Panc1 (cell line): Measurements from ENCODE around the gene VWA2. TPM values are rescaled to one million over a fixed set of nuclear protein-coding genes. Genes with fewer than 3 reads are reported as not detected.

Experiments used
- ATAC-seq: fragments of 200-7000 bp; cut with Tn5 transposase; 2 replicates; pipeline ENCODE4 v1.9.1; 2020; ENCODE audit warnings: mild to moderate bottlenecking, moderate library complexity
- BruUV-seq: library from RNA; stranded (reverse); fragments of 400-500 nt; replicated peaks from 2 replicates; lab custom pipeline; 2021; lab: Mats Ljungman, UMichigan
- CTCF ChIA-PET: fragments of 300-600 bp; sonication (Branson Sonifier 250); formaldehyde crosslinking; loops from one replicate; lab custom pipeline; 2022; ENCODE audit warnings: antibody characterized with exemption; lab: Charles Lee
- POLR2A ChIA-PET: fragments of 300-600 bp; sonication (Branson Sonifier 250); formaldehyde crosslinking; loops from one replicate; lab custom pipeline; 2022; ENCODE audit warnings: antibody characterized with exemption; lab: Charles Lee
- DNase-seq: peaks from one replicate; pipeline ENCODE4 v3.0.0-alpha.2; 2010; ENCODE audit warnings: low read depth, low spot score
- H3K27ac ChIP-seq: 2 replicates; pipeline ENCODE4 v1.5.1; 2011; ENCODE audit warnings: mild to moderate bottlenecking, low read length, inconsistent platforms
- H3K27me3 ChIP-seq: fragments of 200-500 bp; sonication (Bioruptor generic); 2 replicates; pipeline ENCODE4 v1.6.0; 2014; ENCODE audit warnings: low read length, inconsistent platforms; ENCODE audit not compliant: control insufficient read depth, insufficient read depth
- H3K36me3 ChIP-seq: fragments of 200-500 bp; sonication (Bioruptor generic); 2 replicates; pipeline ENCODE4 v1.5.1; 2014; ENCODE audit warnings: inconsistent platforms, mild to moderate bottlenecking, low read length, moderate library complexity; ENCODE audit not compliant: control insufficient read depth, insufficient read depth
- H3K4me1 ChIP-seq: 2 replicates; pipeline ENCODE4 v1.5.1; 2011; ENCODE audit warnings: inconsistent platforms, mild to moderate bottlenecking, low read length, moderate library complexity; ENCODE audit not compliant: control insufficient read depth, insufficient read depth
- H3K4me3 ChIP-seq, 2 experiments: 2 replicates each; pipeline ENCODE4 v1.5.1; 2011 to 2012; ENCODE audit warnings: low read depth in 2 of 2, low read length in 2 of 2, mild to moderate bottlenecking in 2 of 2, inconsistent platforms in 1 of 2, moderate library complexity in 1 of 2
- H3K9me3 ChIP-seq: fragments of 200-500 bp; sonication (Bioruptor generic); 2 replicates; pipeline ENCODE4 v1.5.1; 2014; ENCODE audit warnings: low read depth, mild to moderate bottlenecking, inconsistent platforms, low read length, moderate library complexity; ENCODE audit not compliant: control insufficient read depth, insufficient read depth
- POLR2AphosphoS5 ChIP-seq: IDR thresholded peaks from 2 replicates; pipeline ENCODE4 v1.6.1; 2012; ENCODE audit warnings: mild to moderate bottlenecking, low read depth, low read length, moderate library complexity
- SIN3A ChIP-seq: IDR thresholded peaks from 2 replicates; pipeline ENCODE4 v1.6.1; 2012; ENCODE audit warnings: low read depth, mild to moderate bottlenecking, low read length, moderate library complexity, borderline replicate concordance; ENCODE audit not compliant: insufficient read depth
- TCF7L2 ChIP-seq: IDR thresholded peaks from 2 replicates; pipeline ENCODE4 v1.6.1; 2011; ENCODE audit warnings: mild to moderate bottlenecking, low read depth, low read length, inconsistent platforms
- in situ Hi-C: cut with HindIII; loops from 2 replicates; pipeline ENCODE4 v1.10.0; 2016; ENCODE audit warnings: low sequenced_read_pairs, low pct_unique_long_range_greater_than_20kb
- intact Hi-C: fragments of 100-400 bp; cut with micrococcal nuclease; formaldehyde crosslinking; loops from one replicate; pipeline ENCODE4 v1.10.0; 2022; ENCODE audit not compliant: unreplicated experiment
- total RNA-seq: library from RNA; stranded (reverse); gene quantifications from one replicate; pipeline ENCODE4 v1.2.1, GENCODE V29; 2021; ENCODE audit not compliant: unreplicated experiment
- TF ChIP-seq, protein P1 (sequence below), 2 experiments: IDR thresholded peaks; 2 replicates each; pipeline ENCODE4 v1.6.1; 2011 to 2012; ENCODE audit warnings: low read depth in 2 of 2, control low read depth in 1 of 2, low read length in 1 of 2, mild to moderate bottlenecking in 1 of 2, moderate library complexity in 1 of 2; ENCODE audit not compliant: insufficient read depth in 1 of 2
- TF ChIP-seq, protein P2 (sequence below): fragments of 450-650 bp; IDR thresholded peaks from 2 replicates; pipeline ENCODE4 v1.5.1; 2017; ENCODE audit warnings: mild to moderate bottlenecking

The VWA2 gene
- total RNA-seq, 1 experiment from 2014 or later, result 0.77 TPM

DNA sequence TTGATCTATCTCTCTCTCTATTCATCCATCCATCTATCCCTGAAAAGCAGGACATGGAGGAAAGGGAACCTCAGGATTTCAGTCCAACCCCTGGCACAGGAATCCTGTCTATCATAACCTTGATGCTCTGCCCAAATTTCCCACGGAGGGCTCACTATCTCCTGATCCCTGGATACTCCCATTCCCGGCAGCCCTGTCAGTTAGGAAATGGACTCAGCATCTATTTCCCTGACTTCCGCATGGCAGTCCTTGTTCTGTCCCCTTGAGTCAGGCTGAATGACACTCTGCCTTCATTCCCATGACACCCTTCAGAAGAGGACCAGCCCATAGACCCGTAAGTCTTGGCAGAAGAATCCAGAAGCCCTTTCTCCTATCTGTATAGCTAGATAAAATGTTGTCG lies 77.7 kb downstream of the VWA2 start:
- TF ChIP-seq, protein P1, sequence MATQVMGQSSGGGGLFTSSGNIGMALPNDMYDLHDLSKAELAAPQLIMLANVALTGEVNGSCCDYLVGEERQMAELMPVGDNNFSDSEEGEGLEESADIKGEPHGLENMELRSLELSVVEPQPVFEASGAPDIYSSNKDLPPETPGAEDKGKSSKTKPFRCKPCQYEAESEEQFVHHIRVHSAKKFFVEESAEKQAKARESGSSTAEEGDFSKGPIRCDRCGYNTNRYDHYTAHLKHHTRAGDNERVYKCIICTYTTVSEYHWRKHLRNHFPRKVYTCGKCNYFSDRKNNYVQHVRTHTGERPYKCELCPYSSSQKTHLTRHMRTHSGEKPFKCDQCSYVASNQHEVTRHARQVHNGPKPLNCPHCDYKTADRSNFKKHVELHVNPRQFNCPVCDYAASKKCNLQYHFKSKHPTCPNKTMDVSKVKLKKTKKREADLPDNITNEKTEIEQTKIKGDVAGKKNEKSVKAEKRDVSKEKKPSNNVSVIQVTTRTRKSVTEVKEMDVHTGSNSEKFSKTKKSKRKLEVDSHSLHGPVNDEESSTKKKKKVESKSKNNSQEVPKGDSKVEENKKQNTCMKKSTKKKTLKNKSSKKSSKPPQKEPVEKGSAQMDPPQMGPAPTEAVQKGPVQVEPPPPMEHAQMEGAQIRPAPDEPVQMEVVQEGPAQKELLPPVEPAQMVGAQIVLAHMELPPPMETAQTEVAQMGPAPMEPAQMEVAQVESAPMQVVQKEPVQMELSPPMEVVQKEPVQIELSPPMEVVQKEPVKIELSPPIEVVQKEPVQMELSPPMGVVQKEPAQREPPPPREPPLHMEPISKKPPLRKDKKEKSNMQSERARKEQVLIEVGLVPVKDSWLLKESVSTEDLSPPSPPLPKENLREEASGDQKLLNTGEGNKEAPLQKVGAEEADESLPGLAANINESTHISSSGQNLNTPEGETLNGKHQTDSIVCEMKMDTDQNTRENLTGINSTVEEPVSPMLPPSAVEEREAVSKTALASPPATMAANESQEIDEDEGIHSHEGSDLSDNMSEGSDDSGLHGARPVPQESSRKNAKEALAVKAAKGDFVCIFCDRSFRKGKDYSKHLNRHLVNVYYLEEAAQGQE (IDR thresholded peaks at IDR 0.05; ENCODE audit: insufficient read depth in 1 of 2, low read depth in 2 of 2, low read length in 1 of 2), result no peak
- TF ChIP-seq SIN3A, result no peak
- TF ChIP-seq POLR2AphosphoS5, result no peak
- TF ChIP-seq, protein P2, sequence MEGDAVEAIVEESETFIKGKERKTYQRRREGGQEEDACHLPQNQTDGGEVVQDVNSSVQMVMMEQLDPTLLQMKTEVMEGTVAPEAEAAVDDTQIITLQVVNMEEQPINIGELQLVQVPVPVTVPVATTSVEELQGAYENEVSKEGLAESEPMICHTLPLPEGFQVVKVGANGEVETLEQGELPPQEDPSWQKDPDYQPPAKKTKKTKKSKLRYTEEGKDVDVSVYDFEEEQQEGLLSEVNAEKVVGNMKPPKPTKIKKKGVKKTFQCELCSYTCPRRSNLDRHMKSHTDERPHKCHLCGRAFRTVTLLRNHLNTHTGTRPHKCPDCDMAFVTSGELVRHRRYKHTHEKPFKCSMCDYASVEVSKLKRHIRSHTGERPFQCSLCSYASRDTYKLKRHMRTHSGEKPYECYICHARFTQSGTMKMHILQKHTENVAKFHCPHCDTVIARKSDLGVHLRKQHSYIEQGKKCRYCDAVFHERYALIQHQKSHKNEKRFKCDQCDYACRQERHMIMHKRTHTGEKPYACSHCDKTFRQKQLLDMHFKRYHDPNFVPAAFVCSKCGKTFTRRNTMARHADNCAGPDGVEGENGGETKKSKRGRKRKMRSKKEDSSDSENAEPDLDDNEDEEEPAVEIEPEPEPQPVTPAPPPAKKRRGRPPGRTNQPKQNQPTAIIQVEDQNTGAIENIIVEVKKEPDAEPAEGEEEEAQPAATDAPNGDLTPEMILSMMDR, result no peak
- TF ChIP-seq TCF7L2, result no peak
- Histone ChIP-seq H3K27me3 (no peaks in the 10 kb centered on the region), H3K36me3 (peaks cover 2% of the 10 kb centered on the region; the same call in 1 of the 2 replicates), H3K9me3 (no peaks in the 10 kb centered on the region), H3K27ac (no peak overlapping the region; the same call in 1 of the 2 replicates), H3K4me3 (no peak overlapping the region), H3K4me1 (no peaks in the 10 kb centered on the region; the same call in 1 of the 2 replicates)
- intact Hi-C loops, result no loop called here
- in situ Hi-C loops, result no loop called here
- ChIA-PET CTCF (no interaction called here), POLR2A (no interaction called here)
- no TSS peak for BruUV-seq
- DNase-seq, result no peak
- ATAC-seq, result no peak

DNA sequence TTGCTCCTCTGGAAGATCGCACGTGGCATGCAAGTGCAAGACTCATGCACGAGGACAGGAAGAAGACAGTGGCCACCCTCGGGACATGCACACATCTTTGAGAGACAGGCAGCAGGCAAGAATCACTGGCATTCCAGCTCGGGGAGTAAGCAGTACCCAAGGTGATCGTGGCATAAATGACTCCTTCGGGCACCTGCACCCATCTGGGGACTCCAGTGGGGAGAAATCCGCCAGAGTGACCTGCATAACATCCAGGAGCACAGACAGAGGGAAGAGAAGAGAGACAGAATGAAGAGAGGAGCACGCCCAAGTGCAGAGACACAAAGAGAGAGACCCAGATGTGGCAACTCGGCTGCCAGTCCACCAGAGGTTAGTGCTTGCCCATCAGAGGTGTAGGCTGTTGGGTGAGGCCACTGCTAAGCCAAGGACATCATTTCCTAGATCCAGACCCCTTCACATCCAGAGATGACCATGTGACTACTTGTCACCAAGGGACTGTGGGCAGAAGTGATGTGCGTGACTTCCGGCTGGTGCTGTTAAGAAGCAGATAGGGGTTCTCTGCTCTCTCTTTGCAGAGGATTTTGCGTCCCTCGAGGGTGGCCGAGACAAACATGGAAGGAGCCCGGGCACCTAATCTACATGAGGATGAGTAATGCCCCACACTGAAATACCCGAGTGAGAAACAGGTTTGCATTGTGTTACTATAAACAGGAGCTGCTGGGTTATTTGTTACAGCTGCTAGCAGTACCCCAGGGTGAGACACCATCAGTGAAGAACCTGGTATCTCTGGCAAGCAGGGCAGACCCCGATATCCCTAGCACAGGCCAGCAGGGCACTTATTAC lies 80.6 kb downstream of the VWA2 start:
- H3K27ac ChIP-seq, result no peak overlapping the region
- ChIA-PET POLR2A (no interaction called here), CTCF (no interaction called here)
- no peaks in the 10 kb centered on the region for H3K27me3 ChIP-seq
- in situ Hi-C loops, result no loop called here
- BruUV-seq, result no TSS peak
- no peaks in the 10 kb centered on the region for H3K9me3 ChIP-seq
- no peak for DNase-seq
- H3K4me1 ChIP-seq, result no peaks in the 10 kb centered on the region; the same call in 1 of the 2 replicates
- intact Hi-C loops, result no loop called here
- ATAC-seq, result 0 out of 2 replicates have a peak, but pooled peaks have one; percentile 11
- peaks cover 10% of the 10 kb centered on the region; the same call in 1 of the 2 replicates for H3K36me3 ChIP-seq
- H3K4me3 ChIP-seq, result no peak overlapping the region
- TF ChIP-seq TCF7L2, result no peak
- TF ChIP-seq SIN3A, result no peak
- TF ChIP-seq, protein P2, result no peak
- no peak for TF ChIP-seq POLR2AphosphoS5
- TF ChIP-seq, protein P1 (IDR thresholded peaks at IDR 0.05; ENCODE audit: insufficient read depth in 1 of 2, low read depth in 2 of 2, low read length in 1 of 2), result no peak
